Measurements from ENCODE around the gene HOGA1. TPM values are rescaled to one million over a fixed set of nuclear protein-coding genes. Genes with fewer than 3 reads are reported as not detected.
"Not testable (repeated sequence)": the region's sequence is repeated elsewhere in the genome, so short reads cannot be mapped to it uniquely, and the experiment has no call there.

Gene HOGA1
- total and polyA plus RNA-seq, 3 donors from 2014 or later, result 0.25 to 1.5 (median 0.55) TPM

DNA sequence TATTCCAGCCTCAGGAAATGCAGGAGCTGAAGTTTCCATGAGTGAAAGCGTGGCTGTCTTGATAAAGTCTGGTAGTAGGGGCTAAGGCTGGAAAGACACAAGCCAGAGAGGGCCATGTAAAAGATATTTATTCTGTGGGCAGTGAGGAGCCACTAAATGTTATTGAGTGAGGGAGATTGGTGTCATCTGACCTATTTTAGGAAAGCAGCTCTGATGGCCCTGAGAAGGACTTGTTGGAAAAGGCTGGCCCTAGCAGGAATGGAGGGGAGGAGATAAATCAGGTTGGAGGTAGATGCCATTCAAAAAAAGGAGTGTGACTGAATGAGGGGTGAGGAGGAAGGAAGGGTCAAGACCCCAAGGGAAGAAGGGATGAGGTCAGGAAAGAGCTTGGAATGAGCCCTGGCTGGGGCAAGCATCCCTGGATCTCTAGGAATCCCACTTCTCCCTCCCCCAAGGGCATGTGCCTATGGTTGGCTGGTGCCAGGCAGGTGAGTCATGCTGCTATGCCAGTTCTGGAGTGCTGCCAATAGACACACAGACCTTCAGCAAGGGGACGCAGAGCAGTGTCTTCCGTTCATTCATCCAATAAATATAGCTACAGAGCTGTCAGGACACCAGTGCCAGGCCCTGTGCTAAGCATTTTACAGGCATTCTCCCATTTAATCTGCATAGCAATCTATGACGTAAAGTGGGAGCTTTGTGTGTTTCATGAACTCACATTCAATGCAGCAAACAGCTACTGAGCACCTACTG is 9.6 kb upstream of the HOGA1 start:
- intact Hi-C loops (cut with DNase I; ENCODE audit: low total_unique reads), result loop anchor here (5.0 kb wide), 1 partner anchor 38 kb away; no protein-coding TSS in a partner anchor
- peaks cover 3% of the 10 kb centered on the region for H3K4me1 ChIP-seq
- DNase-seq, result peak; percentile 48
- H3K36me3 ChIP-seq (ENCODE audit: low read depth, missing control alignments), result no peaks in the 10 kb centered on the region
- 53 to 58% methylated on average over 4 of the region's 4 CpGs for WGBS, 2 donors
- H3K9me3 ChIP-seq, result no peaks in the 10 kb centered on the region
- no peak overlapping the region for H3K4me3 ChIP-seq
- no peaks in the 10 kb centered on the region for H3K27me3 ChIP-seq
- TF ChIP-seq, protein P1, sequence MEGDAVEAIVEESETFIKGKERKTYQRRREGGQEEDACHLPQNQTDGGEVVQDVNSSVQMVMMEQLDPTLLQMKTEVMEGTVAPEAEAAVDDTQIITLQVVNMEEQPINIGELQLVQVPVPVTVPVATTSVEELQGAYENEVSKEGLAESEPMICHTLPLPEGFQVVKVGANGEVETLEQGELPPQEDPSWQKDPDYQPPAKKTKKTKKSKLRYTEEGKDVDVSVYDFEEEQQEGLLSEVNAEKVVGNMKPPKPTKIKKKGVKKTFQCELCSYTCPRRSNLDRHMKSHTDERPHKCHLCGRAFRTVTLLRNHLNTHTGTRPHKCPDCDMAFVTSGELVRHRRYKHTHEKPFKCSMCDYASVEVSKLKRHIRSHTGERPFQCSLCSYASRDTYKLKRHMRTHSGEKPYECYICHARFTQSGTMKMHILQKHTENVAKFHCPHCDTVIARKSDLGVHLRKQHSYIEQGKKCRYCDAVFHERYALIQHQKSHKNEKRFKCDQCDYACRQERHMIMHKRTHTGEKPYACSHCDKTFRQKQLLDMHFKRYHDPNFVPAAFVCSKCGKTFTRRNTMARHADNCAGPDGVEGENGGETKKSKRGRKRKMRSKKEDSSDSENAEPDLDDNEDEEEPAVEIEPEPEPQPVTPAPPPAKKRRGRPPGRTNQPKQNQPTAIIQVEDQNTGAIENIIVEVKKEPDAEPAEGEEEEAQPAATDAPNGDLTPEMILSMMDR (IDR thresholded peaks at IDR 0.05), result no peak
- TF ChIP-seq POLR2A (IDR thresholded peaks at IDR 0.05), result no peak
- H3K27ac ChIP-seq, result no peak overlapping the region

- intact Hi-C loops (cut with DNase I; ENCODE audit: low total_unique reads), result loop anchor here (5.0 kb wide), 1 partner anchor 37 kb away; no protein-coding TSS in a partner anchor
- WGBS, 2 donors, result 87 to 89% methylated on average over 6 of the region's 6 CpGs
- no peak for DNase-seq
- H3K36me3 ChIP-seq (ENCODE audit: low read depth, missing control alignments), result no peaks in the 10 kb centered on the region
- no peaks in the 10 kb centered on the region for H3K27me3 ChIP-seq
- TF ChIP-seq, protein P1 (IDR thresholded peaks at IDR 0.05), result no peak
- TF ChIP-seq POLR2A (IDR thresholded peaks at IDR 0.05), result no peak
- H3K27ac ChIP-seq, result no peak overlapping the region
- H3K4me1 ChIP-seq, result peaks cover 3% of the 10 kb centered on the region
- no peak overlapping the region for H3K4me3 ChIP-seq
- no peaks in the 10 kb centered on the region for H3K9me3 ChIP-seq
Measured at GRCh38 chr10:97575127-97575668, 9.0 kb upstream of the HOGA1 start.

GRCh38 chr10:97576487-97576886 is 7.7 kb upstream of the HOGA1 start:
- not testable (repeated sequence) for H3K4me1 ChIP-seq; H3K27me3 ChIP-seq; H3K27ac ChIP-seq; H3K9me3 ChIP-seq; DNase-seq; H3K4me3 ChIP-seq; H3K36me3 ChIP-seq (ENCODE audit: low read depth, missing control alignments)
- intact Hi-C loops (cut with DNase I; ENCODE audit: low total_unique reads), result loop anchor here (5.0 kb wide), 1 partner anchor 36 kb away; no protein-coding TSS in a partner anchor
- WGBS, 2 donors, result 37 to 38% methylated on average over 5 of the region's 5 CpGs

- Histone ChIP-seq H3K4me3 (no peak overlapping the region), H3K36me3 (ENCODE audit: low read depth, missing control alignments) (no peaks in the 10 kb centered on the region), H3K4me1 (peaks cover 3% of the 10 kb centered on the region), H3K27ac (no peak overlapping the region), H3K27me3 (no peaks in the 10 kb centered on the region), H3K9me3 (no peaks in the 10 kb centered on the region)
- intact Hi-C loops (cut with DNase I; ENCODE audit: low total_unique reads), result loop anchor here (5.0 kb wide), 1 partner anchor 35 kb away; no protein-coding TSS in a partner anchor
- DNase-seq, result no peak
- WGBS, 2 donors, result 46 to 62% methylated on average over 4 to 9 of the region's 9 CpGs
- TF ChIP-seq, protein P1 (IDR thresholded peaks at IDR 0.05), result no peak
- no peak for TF ChIP-seq POLR2A (IDR thresholded peaks at IDR 0.05)
Measured at GRCh38 chr10:97577701-97578100, 6.5 kb upstream of the HOGA1 start.

DNA sequence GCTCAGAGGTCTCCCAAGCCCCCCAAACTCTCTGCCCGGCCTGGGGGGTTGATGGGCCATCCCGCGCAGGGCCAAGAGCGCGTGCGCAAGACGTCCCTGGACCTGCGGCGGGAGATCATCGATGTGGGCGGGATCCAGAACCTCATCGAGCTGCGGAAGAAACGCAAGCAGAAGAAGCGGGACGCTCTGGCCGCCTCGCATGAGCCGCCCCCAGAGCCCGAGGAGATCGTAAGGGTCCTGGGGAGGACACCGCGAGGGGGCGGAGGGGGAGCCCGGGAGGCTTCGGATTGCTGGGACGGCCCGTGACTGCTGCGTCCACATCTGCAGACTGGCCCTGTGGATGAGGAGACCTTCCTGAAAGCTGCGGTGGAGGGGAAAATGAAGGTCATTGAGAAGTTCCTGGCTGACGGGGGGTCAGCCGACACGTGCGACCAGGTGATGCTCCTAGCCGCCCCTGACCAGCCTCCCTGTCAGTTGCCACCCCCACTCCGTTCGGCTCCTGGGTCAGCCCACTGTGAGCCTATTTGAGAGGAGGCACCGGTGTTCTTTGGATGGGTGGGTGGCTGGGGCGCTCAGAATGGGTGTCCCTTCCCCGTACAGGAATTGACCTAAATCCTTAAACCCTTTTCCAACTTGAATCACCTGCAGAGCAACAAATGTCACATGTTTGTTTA is 5.9 kb upstream of the HOGA1 start:
- Histone ChIP-seq H3K27ac (no peak overlapping the region), H3K9me3 (no peaks in the 10 kb centered on the region), H3K36me3 (ENCODE audit: low read depth, missing control alignments) (no peaks in the 10 kb centered on the region), H3K27me3 (no peaks in the 10 kb centered on the region), H3K4me3 (peak overlapping the region in 1 of 2 donors; percentile 15), H3K4me1 (no peaks in the 10 kb centered on the region)
- TF ChIP-seq POLR2A (IDR thresholded peaks at IDR 0.05), result no peak
- TF ChIP-seq, protein P1 (IDR thresholded peaks at IDR 0.05), result no peak
- intact Hi-C loops (cut with DNase I; ENCODE audit: low total_unique reads), result loop anchor here (5.0 kb wide), 1 partner anchor 34 kb away; no protein-coding TSS in a partner anchor
- 47 to 60% methylated on average over 30 to 39 of the region's 40 CpGs for WGBS, 2 donors
- no peak for DNase-seq

All from testis (tissue), 3 donors.